Mesodermal cell (in vitro differentiated cells): ENCODE data around the gene GLRA2.

Experiments
- H3K27ac ChIP-seq: 2 replicates; pipeline ENCODE4 v1.7.0; 2013; ENCODE audit warnings: mild to moderate bottlenecking, low read depth, low read length, moderate library complexity; ENCODE audit not compliant: severe bottlenecking
- H3K36me3 ChIP-seq: 2 replicates; pipeline ENCODE4 v1.7.1; 2013; ENCODE audit warnings: mild to moderate bottlenecking, low read length, moderate library complexity; ENCODE audit not compliant: control insufficient read depth, insufficient read depth
- H3K4me1 ChIP-seq: one replicate; pipeline ENCODE4 v1.7.1; 2013; ENCODE audit warnings: mild to moderate bottlenecking, low read length; ENCODE audit not compliant: insufficient read depth, control insufficient read depth, poor library complexity, severe bottlenecking
- H3K4me3 ChIP-seq: 2 replicates; pipeline ENCODE4 v1.7.0; 2013; ENCODE audit warnings: low read length, control low read depth, mild to moderate bottlenecking; ENCODE audit not compliant: insufficient read depth, poor library complexity, severe bottlenecking; ENCODE audit errors: extremely low read depth
- H3K9me3 ChIP-seq: 2 replicates; pipeline ENCODE4 v1.7.1; 2013; ENCODE audit warnings: mild to moderate bottlenecking, low read length, moderate library complexity; ENCODE audit not compliant: control insufficient read depth
- WGBS, 2 experiments: methylation state at CpG; one replicate each; pipeline ENCODE4 v1.1.5; 2013; ENCODE audit warnings: missing lambda C conversion rate in 2 of 2; ENCODE audit not compliant: insufficient coverage in 2 of 2; 5-methylcytosine and 5-hydroxymethylcytosine counted together

GLRA2 gene

DNA sequence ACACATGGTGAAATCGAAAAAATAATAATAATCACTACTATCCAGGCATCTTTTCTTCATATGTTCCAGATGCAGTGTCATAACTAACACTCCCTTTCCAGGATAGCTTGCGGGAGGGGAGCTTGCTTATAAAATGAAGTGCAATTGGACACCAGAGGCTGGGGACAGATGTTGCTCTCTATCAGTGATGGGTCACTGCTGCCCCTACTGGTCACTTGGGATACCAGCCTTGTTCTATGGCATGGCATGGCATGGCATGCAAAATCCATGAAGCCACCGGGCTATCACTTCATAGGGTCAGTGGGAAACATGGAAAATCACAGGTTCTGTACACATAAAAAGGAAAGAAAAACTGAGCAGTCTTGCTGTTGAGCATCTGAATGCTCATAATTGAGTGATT is 168.1 kb downstream of the GLRA2 start:
- 40 to 60% methylated on average over 1 of the region's 3 CpGs for WGBS, 2 experiments
- H3K9me3 ChIP-seq: no peaks in the 10 kb centered on the region
- no peaks in the 10 kb centered on the region for H3K4me1 ChIP-seq
- H3K27ac ChIP-seq: no peak overlapping the region
- H3K36me3 ChIP-seq: no peaks in the 10 kb centered on the region
- no peak overlapping the region for H3K4me3 ChIP-seq

DNA sequence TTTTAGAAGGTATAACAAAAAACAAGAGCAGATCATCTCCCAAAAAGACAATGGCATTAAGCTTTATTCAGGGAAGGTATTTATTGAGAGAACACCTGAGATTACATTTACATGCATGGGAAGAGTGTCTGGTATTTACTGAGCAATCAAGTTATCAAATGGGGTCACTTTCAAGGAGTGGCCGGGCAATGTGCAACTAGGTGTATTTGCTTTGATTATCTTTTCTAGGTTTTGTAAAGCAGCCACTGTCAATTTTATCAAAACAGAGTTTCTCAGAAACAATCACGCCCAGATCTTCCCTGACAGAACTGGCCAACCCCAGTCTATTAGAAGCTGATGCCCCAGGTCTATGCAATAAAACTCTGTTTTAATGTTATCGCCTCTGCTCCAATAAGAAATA is 169.5 kb downstream of the GLRA2 start:
- 82% methylated on average over 2 of the region's 3 CpGs; no CpG with 5 or more reads in 1 of the 2 experiments for WGBS, 2 experiments

DNA sequence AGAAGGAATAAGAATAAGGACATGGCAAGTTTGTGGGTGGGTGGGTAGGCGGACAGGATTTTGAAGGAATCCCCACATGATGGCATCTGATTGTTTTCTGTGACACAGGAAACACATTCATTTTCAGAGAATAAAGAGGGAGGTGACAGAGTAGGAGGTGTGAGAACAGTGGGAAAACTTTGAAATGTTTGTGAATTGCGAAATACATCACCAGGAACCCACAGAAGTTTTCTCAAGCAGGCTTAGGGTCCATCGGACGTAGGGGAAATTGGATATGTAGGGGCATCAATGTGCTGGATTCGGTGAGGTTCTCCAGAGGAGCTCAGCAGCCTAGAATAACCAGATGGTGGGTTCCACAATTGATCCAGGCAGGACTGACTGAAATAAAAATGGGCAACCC is 171.6 kb downstream of the GLRA2 start:
- no peak overlapping the region for H3K27ac ChIP-seq
- no peak overlapping the region for H3K4me3 ChIP-seq
- H3K4me1 ChIP-seq: no peaks in the 10 kb centered on the region
- 82% methylated on average over 2 of the region's 5 CpGs; no CpG with 5 or more reads in 1 of the 2 experiments for WGBS, 2 experiments
- H3K9me3 ChIP-seq: no peaks in the 10 kb centered on the region
- no peaks in the 10 kb centered on the region for H3K36me3 ChIP-seq

More for the DNA sequence above, 169.5 kb downstream of the GLRA2 start:
- H3K4me3 ChIP-seq: no peak overlapping the region
- no peak overlapping the region for H3K27ac ChIP-seq
- H3K4me1 ChIP-seq: no peaks in the 10 kb centered on the region
- H3K9me3 ChIP-seq: no peaks in the 10 kb centered on the region
- H3K36me3 ChIP-seq: no peaks in the 10 kb centered on the region

DNA sequence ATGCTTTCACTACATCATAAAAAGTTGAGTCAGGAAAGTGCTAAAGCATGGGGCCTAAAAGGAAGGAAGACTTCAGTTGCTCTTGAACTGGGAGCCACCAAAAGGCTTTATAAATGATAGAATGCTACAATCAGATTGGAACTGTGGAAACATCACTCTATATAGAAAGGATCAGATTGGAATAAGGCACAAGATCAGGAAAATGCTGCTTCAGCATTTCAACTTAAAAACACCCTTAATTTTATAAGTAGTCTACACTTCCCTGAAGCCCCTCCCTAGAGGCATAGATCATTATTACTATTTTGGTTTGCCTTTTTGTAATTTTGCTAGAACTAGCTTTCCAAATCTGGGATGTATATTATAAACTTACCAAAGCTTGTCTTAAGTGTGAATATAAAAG is 172.8 kb downstream of the GLRA2 start:
- no peaks in the 10 kb centered on the region for H3K36me3 ChIP-seq
- H3K4me1 ChIP-seq: no peaks in the 10 kb centered on the region
- no peak overlapping the region for H3K4me3 ChIP-seq
- H3K9me3 ChIP-seq: no peaks in the 10 kb centered on the region
- no peak overlapping the region for H3K27ac ChIP-seq

DNA sequence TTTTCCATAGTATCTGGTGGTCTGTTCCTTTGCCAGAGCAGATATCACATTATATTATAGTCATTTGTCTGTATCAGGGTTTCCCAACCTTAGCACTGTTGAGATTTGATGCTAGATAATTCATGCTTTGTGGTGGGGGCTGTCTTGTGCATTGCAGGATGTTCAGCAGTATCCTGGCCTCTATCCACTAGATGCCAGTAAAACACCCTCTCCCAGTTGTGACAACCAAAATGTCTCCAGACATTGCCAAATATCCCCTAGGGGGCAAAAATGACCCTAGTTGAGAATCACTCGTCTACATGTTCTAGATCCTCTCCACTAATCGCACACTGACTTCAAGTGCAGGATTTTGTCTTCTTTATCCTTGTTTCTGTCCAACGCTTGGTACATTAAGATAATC is 182.8 kb downstream of the GLRA2 start:
- Histone ChIP-seq H3K4me1 (no peaks in the 10 kb centered on the region), H3K4me3 (no peak overlapping the region), H3K36me3 (no peaks in the 10 kb centered on the region), H3K9me3 (no peaks in the 10 kb centered on the region), H3K27ac (no peak overlapping the region)
- WGBS, 2 experiments: no CpG with 5 or more reads among the region's 3 CpGs

DNA sequence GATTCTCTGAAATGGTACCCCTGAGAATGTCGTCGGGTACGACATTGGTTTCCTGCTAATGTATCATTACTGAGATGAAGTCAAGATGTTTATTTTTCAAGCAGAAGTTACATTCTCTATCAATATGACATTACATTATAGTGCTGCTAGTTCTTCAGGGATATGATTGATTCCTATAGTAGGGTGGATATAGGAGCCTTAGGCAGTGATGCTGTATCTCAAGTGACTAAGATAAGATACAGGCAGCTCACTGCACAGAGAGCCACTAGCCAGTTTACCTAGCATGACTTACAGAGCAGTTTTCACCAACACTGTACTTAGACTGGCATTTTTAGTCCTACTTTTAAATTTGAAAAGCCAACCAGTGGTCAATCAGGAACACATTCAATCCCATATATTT is 188.6 kb downstream of the GLRA2 start:
- no peaks in the 10 kb centered on the region for H3K36me3 ChIP-seq
- H3K4me1 ChIP-seq: no peaks in the 10 kb centered on the region
- H3K4me3 ChIP-seq: no peak overlapping the region
- no CpG with 5 or more reads among the region's 3 CpGs for WGBS, 2 experiments
- no peaks in the 10 kb centered on the region for H3K9me3 ChIP-seq
- H3K27ac ChIP-seq: no peak overlapping the region

DNA sequence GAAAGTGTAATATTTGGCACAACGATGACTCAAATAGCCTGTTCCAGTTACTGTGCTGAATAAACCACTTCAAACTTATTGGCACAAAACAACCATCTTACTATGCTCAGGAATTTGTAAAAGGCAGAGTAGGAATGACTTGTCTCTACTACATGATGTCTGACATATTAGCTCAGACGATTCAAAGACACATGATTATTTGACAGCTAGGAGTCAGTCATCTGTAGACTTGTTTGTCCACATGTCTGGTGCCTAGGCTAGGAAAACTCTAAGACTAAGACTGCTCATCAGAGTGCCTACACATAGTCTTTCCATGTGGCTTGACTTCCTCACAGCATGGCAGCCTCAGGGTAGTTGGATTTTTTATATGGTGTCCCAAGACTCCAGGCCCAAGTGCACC is 189.1 kb downstream of the GLRA2 start:
- H3K27ac ChIP-seq: no peak overlapping the region
- no peaks in the 10 kb centered on the region for H3K9me3 ChIP-seq
- no peaks in the 10 kb centered on the region for H3K4me1 ChIP-seq
- 60% methylated on average over 1 of the region's 2 CpGs; no CpG with 5 or more reads in 1 of the 2 experiments for WGBS, 2 experiments
- no peak overlapping the region for H3K4me3 ChIP-seq
- H3K36me3 ChIP-seq: no peaks in the 10 kb centered on the region

DNA sequence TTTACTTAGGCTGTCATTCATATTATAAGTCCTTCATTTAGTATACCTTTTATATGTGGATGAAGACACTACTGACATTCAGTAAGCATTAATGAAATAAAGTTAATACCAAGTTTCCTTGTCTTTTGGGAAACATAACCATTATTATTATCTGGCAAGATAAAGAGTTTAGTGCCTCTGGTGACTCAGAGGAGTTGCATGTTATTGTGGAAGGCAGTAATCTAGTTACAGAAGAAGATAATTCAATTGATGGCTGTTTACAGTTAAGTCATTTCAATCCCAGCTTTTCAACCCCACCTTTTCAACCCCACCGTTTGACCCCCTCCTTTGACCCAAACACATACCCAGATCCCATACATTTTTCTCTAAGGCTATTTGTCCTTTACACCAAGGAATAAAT is 199.7 kb downstream of the GLRA2 start:
- H3K36me3 ChIP-seq: no peaks in the 10 kb centered on the region
- H3K27ac ChIP-seq: no peak overlapping the region
- no peaks in the 10 kb centered on the region for H3K9me3 ChIP-seq
- H3K4me3 ChIP-seq: no peak overlapping the region
- H3K4me1 ChIP-seq: no peaks in the 10 kb centered on the region
- WGBS, 2 experiments: no CpG with 5 or more reads among the region's 1 CpG

DNA sequence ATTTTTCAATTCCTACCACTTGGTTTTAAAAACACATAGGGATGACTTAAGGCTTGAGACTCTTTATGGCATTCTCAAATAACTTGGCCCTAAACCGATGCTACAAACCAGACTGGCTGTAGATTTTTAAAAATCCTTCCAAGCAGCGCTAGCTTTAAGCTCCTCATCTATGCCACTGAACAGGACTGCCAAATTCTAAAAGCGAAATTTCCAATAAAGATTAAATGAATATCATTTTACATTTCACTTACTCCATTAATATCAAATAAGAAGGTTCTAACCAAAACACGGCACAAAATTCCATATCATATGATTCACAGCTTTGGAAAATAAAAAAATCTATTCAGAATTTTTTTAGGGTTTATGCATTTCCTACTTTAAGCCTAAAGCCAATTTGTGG is 209.3 kb downstream of the GLRA2 start:
- WGBS, 2 experiments: 100% methylated on average over 1 of the region's 4 CpGs; no CpG with 5 or more reads in 1 of the 2 experiments

DNA sequence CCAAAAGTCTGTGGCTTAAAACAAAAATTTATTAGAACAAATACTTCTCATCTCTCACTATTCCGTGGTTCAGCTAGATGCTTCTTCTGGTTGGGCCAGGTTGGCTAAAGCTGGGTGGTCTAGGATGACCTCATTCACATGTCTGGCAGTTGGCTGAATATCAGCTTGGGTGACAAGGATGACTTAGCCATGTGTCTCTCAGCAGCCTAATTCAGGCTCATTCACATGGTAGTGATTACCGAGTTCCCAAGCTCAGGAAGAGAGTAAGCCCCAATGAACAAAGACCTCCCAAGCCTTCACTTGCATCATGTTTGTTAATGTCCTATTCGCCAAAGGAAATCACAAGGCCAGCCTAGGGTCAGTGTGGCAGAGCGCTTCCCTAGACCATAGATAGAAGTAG is 224.1 kb downstream of the GLRA2 start:
- 100% methylated on average over 1 of the region's 4 CpGs; no CpG with 5 or more reads in 1 of the 2 experiments for WGBS, 2 experiments
- H3K27ac ChIP-seq: no peak overlapping the region

More for the DNA sequence above, 209.3 kb downstream of the GLRA2 start:
- Histone ChIP-seq H3K36me3 (no peaks in the 10 kb centered on the region), H3K9me3 (no peaks in the 10 kb centered on the region), H3K27ac (no peak overlapping the region), H3K4me3 (no peak overlapping the region), H3K4me1 (no peaks in the 10 kb centered on the region)

DNA sequence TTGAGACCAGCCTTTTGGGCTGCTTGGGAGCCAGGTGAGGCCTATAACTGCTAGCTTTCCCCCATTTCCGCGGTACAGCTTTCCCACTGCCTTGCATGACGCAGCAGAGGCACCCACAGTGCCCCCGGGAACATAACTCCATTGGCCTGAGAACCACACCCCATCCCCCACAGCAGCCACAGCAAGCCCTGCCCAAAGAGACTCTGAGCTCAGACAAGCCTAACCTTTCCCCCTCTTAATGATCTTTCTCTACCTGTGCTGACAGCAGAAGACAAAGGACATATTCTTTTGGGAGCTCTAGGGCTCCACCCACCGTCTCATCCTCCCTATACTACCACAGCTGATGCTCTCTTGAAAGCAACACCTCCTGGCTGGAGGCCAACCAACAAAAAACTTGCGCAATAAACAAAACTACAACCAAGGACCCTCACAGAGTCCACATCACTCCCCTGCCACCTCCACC is 228.7 kb downstream of the GLRA2 start:
- WGBS, 2 experiments: 97% methylated on average over 4 of the region's 6 CpGs; no CpG with 5 or more reads in 1 of the 2 experiments
- H3K4me3 ChIP-seq: no peak overlapping the region
- H3K27ac ChIP-seq: no peak overlapping the region
- no peaks in the 10 kb centered on the region for H3K36me3 ChIP-seq
- H3K4me1 ChIP-seq: no peaks in the 10 kb centered on the region
- no peaks in the 10 kb centered on the region for H3K9me3 ChIP-seq

More for the DNA sequence above, 224.1 kb downstream of the GLRA2 start:
- Histone ChIP-seq H3K4me1 (no peaks in the 10 kb centered on the region), H3K4me3 (no peak overlapping the region), H3K9me3 (no peaks in the 10 kb centered on the region), H3K36me3 (no peaks in the 10 kb centered on the region)
